Stimulated activated naive CD4-positive, alpha-beta T cell treated with Interleukin-2 at 50 U/mL for 16 hours (primary cell): ENCODE measurements around the gene ACP7.
"Not testable (repeated sequence)": the region's sequence is repeated elsewhere in the genome, so short reads cannot be mapped to it uniquely, and the experiment has no call there.

ENCODE experiments used
- DNase-seq: peaks from one replicate; lab custom pipeline; 2025; lab: John Stamatoyannopoulos, UW

ACP7 gene

GRCh38 chr19:39131255-39131755, 47.1 kb downstream of the ACP7 start:
- no peak for DNase-seq

- no peak for DNase-seq
Observed at GRCh38 chr19:39132344-39132969, 48.3 kb downstream of the ACP7 start.

- no peak for DNase-seq
Observed at GRCh38 chr19:39133431-39134270, 49.5 kb downstream of the ACP7 start.

DNA sequence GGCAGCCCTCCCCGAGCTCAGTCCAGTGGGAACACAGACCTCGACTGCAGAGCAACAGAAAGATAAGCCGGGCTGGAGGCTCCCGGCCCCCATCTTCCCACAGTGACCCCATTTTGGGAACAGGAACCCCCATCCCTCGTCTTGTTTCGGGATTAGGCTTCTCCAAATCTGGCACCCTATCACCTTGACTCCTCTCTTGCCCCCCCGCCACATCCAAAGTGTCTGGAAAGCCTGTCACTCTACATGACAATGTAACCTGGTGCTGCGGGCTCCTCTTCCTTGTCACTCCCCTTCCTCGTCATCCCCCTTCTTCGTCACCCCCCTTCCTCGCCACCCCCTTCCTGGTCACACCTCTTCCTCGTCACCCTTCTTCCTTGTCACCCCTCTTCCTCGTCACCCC, 51.5 kb downstream of the ACP7 start:
- DNase-seq: no peak

GRCh38 chr19:39136225-39136940, 52.2 kb downstream of the ACP7 start:
- DNase-seq: no peak

GRCh38 chr19:39137131-39137530, 53.0 kb downstream of the ACP7 start:
- no peak for DNase-seq

DNA sequence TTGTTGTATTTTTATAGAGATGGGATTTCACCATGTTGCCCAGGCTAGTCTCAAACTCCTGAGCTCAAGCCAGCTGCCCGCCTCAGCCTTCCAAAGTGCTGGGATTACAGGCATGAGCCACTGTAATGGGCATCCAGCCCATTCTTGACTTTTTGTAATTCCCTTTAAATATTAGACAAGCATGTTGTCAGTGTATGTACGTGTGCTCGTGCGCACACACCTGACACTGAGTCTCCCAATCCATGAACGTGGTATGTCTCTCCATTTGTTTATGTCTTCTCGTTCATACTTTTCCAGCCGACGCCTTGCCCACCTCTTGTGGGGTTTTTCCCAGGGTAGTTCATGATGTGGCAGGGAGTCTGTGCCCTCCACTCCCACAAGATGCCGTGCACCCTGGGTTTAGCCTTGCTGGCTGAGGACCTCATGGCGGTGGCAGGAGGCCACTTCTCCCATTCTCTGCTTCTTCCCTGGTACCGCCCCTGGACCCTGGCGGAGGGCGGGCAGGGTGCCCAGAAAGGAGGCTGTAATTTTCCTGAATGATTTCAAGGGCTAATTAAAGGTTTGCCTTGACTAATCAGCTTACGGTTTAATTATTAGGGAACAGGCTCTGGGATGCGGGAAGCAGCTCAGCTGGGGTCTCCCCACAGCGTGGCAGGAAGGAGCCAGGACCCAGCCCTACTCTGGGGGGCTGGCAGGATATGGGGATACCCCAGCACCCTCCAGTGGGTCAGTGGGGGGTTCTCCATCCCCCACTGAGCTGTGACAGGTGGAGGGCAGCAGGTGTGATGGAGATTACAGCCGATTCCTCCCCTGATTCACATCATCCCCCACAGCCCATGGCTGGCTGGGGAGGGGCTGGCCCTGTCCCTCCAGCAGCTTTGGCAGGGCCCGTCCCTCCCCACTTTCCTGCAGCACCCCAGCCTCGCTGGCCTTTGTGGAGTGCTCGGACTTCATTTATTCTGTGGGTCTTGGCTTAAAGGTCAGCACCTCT, 54.3 kb downstream of the ACP7 start:
- DNase-seq: no peak

GRCh38 chr19:39139305-39139874, 55.2 kb downstream of the ACP7 start:
- no peak for DNase-seq

GRCh38 chr19:39139971-39140453, 55.8 kb downstream of the ACP7 start:
- DNase-seq: no peak

DNA sequence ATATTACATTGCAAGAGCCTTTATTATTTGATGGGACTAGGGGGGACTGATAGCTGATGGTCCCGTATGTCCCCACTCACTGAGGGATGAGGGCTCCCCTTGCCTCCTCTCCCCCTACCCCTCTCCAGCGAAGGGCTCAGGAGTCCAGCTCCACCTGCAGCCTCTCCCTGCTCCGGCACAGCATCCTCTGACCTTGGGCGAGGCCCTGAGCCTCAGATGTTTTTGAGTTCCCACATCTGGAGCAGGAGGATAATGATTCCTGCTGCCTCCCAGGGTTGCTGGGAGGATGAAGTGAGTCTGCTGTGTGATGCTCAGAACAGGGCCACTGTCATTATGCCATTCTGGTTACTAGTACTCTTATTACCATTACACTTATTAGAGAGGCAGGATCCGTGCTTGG, 56.4 kb downstream of the ACP7 start:
- no peak for DNase-seq

DNA sequence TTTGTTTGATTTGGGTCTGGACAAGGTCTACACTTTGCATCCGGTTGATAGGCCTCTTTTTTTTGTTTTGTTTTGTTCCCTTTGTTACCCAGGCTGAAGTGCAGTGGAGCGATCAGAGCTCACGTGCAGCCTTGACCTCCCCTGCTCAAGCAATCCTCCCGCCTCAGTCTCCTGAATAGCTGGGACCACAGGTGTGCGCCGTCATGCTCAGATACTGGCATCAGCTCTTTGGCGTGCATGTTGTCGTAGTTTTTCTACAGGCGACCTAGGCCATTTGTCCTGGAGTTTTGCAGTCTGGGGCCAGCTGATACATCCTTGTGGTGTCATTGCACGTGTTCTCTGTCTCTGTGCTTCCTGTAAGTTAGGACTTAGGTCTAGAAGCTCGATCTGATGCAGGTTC, 57.8 kb downstream of the ACP7 start:
- no peak for DNase-seq

DNA sequence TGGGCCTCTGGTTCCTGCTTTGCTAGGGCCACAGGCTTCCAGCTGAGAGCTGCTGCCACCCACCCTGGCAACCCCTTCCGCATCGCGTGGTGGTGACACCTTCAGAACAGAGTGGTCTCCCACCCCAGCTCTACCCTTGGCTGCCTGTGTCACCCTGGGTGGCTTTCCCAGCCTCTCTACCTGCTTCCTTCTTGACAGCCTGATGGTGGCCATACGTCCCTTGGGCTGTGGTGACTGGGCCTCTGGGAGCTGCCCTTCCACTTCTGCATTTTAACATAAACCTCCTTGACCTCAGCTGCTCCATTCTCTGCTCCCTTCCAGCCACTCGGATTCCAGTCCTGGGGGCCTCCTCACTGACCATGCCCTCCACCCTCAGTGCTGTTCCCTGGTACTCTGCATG, 58.5 kb downstream of the ACP7 start:
- no peak for DNase-seq

GRCh38 chr19:39143757-39144289, 59.7 kb downstream of the ACP7 start:
- DNase-seq: not testable (repeated sequence)

DNA sequence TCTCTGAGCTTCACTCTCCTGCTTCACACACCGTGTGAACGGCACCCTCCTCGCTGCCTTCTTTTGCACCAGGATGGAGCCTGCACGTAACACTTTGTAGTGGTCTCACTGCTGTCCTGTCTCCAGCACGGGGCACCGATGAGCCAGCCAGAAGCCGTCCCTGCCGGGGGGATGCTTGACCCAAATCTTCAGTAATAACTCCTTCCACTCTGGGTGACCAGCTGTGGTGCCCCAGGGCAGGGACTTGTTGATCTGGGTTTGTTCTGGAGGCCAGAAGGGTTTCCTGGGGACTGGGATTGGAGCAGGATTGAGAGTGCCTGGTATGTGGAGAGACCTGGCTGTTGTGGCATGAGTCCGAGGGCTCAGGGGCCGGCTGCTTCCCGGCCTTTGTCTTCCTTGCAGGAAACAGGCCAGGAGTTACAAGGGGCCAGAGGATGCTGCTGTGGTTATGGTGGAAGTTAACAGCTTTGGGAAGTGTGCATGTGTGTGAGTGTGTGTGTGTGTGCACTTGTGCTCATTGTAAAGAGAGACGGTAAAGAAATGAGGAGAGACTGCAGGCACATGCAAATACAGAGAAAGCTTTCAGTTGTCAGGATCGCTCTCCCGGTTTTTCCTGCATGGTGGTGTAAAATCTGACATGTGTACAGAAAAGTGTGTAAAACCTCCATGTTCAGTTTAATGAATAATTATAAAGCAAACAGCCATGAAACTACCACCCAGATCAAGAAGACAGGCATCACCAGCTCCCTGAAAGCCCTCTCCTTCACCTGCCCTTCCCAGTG, 60.3 kb downstream of the ACP7 start:
- no peak for DNase-seq

GRCh38 chr19:39145180-39145953, 61.2 kb downstream of the ACP7 start:
- DNase-seq: no peak

DNA sequence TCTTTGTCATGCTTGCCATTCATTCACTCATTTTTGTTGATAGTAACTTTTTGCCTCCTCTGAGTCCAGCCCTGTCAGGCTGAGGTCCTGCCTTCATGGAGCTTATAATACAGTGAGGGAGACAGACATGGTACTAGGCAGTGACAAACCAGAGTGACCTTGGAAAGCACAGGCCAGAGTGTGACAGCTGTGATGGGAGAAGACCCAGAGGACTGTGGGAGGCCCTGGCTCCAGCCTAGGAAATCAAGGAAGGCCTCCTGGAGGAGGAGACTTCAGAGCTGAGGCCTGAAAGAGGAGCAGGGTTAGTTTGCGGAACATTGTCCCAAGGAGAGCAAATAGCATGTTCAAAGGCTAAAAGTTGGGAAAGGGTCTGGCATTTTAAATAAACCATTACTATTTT, 61.9 kb downstream of the ACP7 start:
- no peak for DNase-seq

- no peak for DNase-seq
Observed at GRCh38 chr19:39146686-39147450, 62.7 kb downstream of the ACP7 start.

DNA sequence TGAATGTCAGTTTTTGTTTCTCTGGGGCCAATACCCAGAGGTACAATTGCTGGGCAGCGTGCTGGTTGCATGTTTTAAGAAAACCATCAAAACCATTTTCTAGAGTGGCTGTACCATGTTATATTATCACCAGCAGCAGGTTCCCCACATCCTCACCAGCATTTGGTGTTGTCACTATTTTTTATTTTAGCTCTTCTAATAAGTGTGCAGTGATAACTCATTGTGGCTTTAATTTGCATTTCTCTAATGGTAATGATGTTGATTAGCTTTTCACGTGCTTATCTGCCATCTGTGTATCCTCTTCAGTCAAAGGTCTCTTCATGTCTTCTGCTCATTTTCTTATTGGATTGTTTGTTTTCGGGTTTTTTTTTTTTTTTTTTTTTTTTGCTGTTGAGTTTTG, 63.3 kb downstream of the ACP7 start:
- no peak for DNase-seq
